Neural cell (in vitro differentiated cells): ENCODE results near the gene PPP3R1. TPM values are rescaled to one million over a fixed set of nuclear protein-coding genes. Genes with fewer than 3 reads are reported as not detected.

Experiments
- H2AFZ ChIP-seq: fragments of 200-600, 300-800 bp; sonication (generic), shearing (Covaris generic); 2 replicates; pipeline ENCODE4 v1.6.0; 2014; ENCODE audit warnings: low read depth, mild to moderate bottlenecking, antibody characterized with exemption, low read length, moderate library complexity
- H3F3A ChIP-seq: fragments of 200-600 bp; shearing (Covaris generic); 2 replicates; pipeline ENCODE4 v1.6.1; 2016; ENCODE audit warnings: mild to moderate bottlenecking, moderate library complexity, mixed read lengths, antibody characterized with exemption, low read length; ENCODE audit not compliant: insufficient read depth, poor library complexity, severe bottlenecking
- H3K27ac ChIP-seq: fragments of 200-600, 300-800 bp; sonication (generic), shearing (Covaris generic); 2 replicates; pipeline ENCODE4 v1.5.1; 2014; ENCODE audit warnings: mild to moderate bottlenecking, low read length, moderate library complexity
- H3K27me3 ChIP-seq: fragments of 300-800, 200-600 bp; sonication (generic), shearing (Covaris generic); 2 replicates; pipeline ENCODE4 v1.6.0; 2014; ENCODE audit warnings: mild to moderate bottlenecking, low read depth, low read length, moderate library complexity; ENCODE audit not compliant: insufficient read depth
- H3K36me3 ChIP-seq: fragments of 300-800, 200-600 bp; sonication (generic), shearing (Covaris generic); 2 replicates; pipeline ENCODE4 v1.5.1; 2014; ENCODE audit warnings: mild to moderate bottlenecking, antibody characterized with exemption, low read length, moderate library complexity; ENCODE audit not compliant: insufficient read depth
- H3K4me2 ChIP-seq: fragments of 300-800, 200-600 bp; sonication (generic), shearing (Covaris generic); 2 replicates; pipeline ENCODE4 v1.6.0; 2014; ENCODE audit warnings: mild to moderate bottlenecking, low read length
- H3K4me3 ChIP-seq: fragments of 300-800, 200-600 bp; sonication (generic), shearing (Covaris generic); 2 replicates; pipeline ENCODE4 v1.5.1; 2014; ENCODE audit warnings: mild to moderate bottlenecking, low read length, moderate library complexity
- H3K79me2 ChIP-seq: fragments of 200-600 bp; shearing (Covaris generic); replicated peaks from 2 replicates; pipeline ENCODE4 v1.6.0; 2014; ENCODE audit warnings: mild to moderate bottlenecking, low read length, moderate library complexity; ENCODE audit not compliant: insufficient read depth
- H3K9ac ChIP-seq: fragments of 300-800, 200-600 bp; sonication (generic), shearing (Covaris generic); 2 replicates; pipeline ENCODE4 v1.6.1; 2016; ENCODE audit warnings: mild to moderate bottlenecking, low read length, mixed read lengths
- H3K9me2 ChIP-seq: fragments of 200-600 bp; shearing (Covaris generic); 2 replicates; pipeline ENCODE4 v1.6.1; 2016; ENCODE audit warnings: mild to moderate bottlenecking, low read length, mixed read lengths; ENCODE audit not compliant: insufficient read depth
- H3K9me3 ChIP-seq: fragments of 200-600, 300-800 bp; sonication (generic), shearing (Covaris generic); 2 replicates; pipeline ENCODE4 v1.6.1; 2016; ENCODE audit warnings: mild to moderate bottlenecking, mixed run types, low read length, moderate library complexity, mixed read lengths
- H4K20me1 ChIP-seq: fragments of 200-600 bp; shearing (Covaris generic); 2 replicates; pipeline ENCODE4 v1.6.1; 2016; ENCODE audit warnings: mild to moderate bottlenecking, mixed run types; ENCODE audit not compliant: insufficient read depth
- CTCF ChIP-seq: fragments of 450-650 bp; IDR thresholded peaks from 2 replicates; pipeline ENCODE4 v1.5.1; 2014; ENCODE audit warnings: antibody characterized with exemption, mild to moderate bottlenecking, moderate library complexity; ENCODE audit not compliant: poor library complexity, severe bottlenecking
- EP300 ChIP-seq: fragments of 450-650 bp; conservative IDR thresholded peaks from 2 replicates; pipeline ENCODE4 v1.6.1; 2014; ENCODE audit warnings: antibody characterized with exemption, mild to moderate bottlenecking, moderate library complexity; ENCODE audit not compliant: poor library complexity, severe bottlenecking
- EZH2 ChIP-seq: fragments of 200-600, 300-800 bp; shearing (Covaris generic), sonication (generic); IDR thresholded peaks from 2 replicates; pipeline ENCODE4 v1.6.1; 2014; ENCODE audit warnings: antibody characterized with exemption, low read length, borderline replicate concordance, mild to moderate bottlenecking; ENCODE audit not compliant: insufficient read depth, poor library complexity, severe bottlenecking
- MXI1 ChIP-seq: fragments of 450-650 bp; conservative IDR thresholded peaks from 2 replicates; pipeline ENCODE4 v1.6.1; 2014; ENCODE audit warnings: antibody characterized with exemption, mild to moderate bottlenecking; ENCODE audit not compliant: poor library complexity, severe bottlenecking
- POLR2AphosphoS5 ChIP-seq: IDR thresholded peaks from 2 replicates; pipeline ENCODE4 v1.6.1; 2012
- RAD21 ChIP-seq: fragments of 450-650 bp; conservative IDR thresholded peaks from 2 replicates; pipeline ENCODE4 v1.6.1; 2014; ENCODE audit warnings: antibody characterized with exemption, mild to moderate bottlenecking, moderate library complexity
- SMC3 ChIP-seq: fragments of 450-650 bp; conservative IDR thresholded peaks from 2 replicates; pipeline ENCODE4 v1.6.1; 2014; ENCODE audit warnings: antibody characterized with exemption, mild to moderate bottlenecking, moderate library complexity; ENCODE audit not compliant: poor library complexity
- TAF1 ChIP-seq: IDR thresholded peaks from 2 replicates; pipeline ENCODE4 v1.6.1; 2012; ENCODE audit warnings: low read depth
- polyA plus RNA-seq: library from polyadenylated mRNA; depleted of rRNA; stranded (reverse); fragments of >200 nt; gene quantifications from 2 replicates; pipeline ENCODE4 v1.2.3, GENCODE V29; 2014
- TF ChIP-seq, protein P1 (sequence below): IDR thresholded peaks from 2 replicates; pipeline ENCODE4 v1.6.1; 2012; ENCODE audit warnings: borderline replicate concordance

Gene PPP3R1
- polyA plus RNA-seq, 1 donor from 2014 or later, result 45.3 TPM

GRCh38 chr2:68263632-68264031 is 11.3 kb upstream of the PPP3R1 start:
- Histone ChIP-seq H3K4me2 (no peak overlapping the region), H2AFZ (no peak overlapping the region), H3K9ac (no peak overlapping the region), H4K20me1 (no peaks in the 10 kb centered on the region), H3K27ac (no peak overlapping the region), H3K27me3 (no peaks in the 10 kb centered on the region), H3K79me2 (no peaks in the 10 kb centered on the region), H3K36me3 (no peaks in the 10 kb centered on the region), H3F3A (no peaks in the 10 kb centered on the region), H3K9me2 (no peaks in the 10 kb centered on the region), H3K4me3 (no peak overlapping the region), H3K9me3 (no peaks in the 10 kb centered on the region)
- TF ChIP-seq RAD21 (no peak), SMC3 (no peak), CTCF (no peak)

GRCh38 chr2:68258851-68259250 is 6.5 kb upstream of the PPP3R1 start:
- Histone ChIP-seq H3K27ac (no peak overlapping the region), H2AFZ (no peak overlapping the region)

More at GRCh38 chr2:68258851-68259250, 6.5 kb upstream of the PPP3R1 start:
- Histone ChIP-seq H3K36me3 (no peaks in the 10 kb centered on the region), H3K27me3 (no peaks in the 10 kb centered on the region), H3K9ac (no peak overlapping the region), H3K4me3 (no peak overlapping the region), H3K4me2 (no peak overlapping the region), H3K79me2 (peaks cover 9% of the 10 kb centered on the region), H3F3A (no peaks in the 10 kb centered on the region), H3K9me3 (no peaks in the 10 kb centered on the region), H3K9me2 (no peaks in the 10 kb centered on the region), H4K20me1 (no peaks in the 10 kb centered on the region)
- TF ChIP-seq TAF1 (no peak), RAD21 (no peak), SMC3 (no peak), MXI1 (no peak), CTCF (no peak), EP300 (no peak), POLR2AphosphoS5 (no peak), EZH2 (no peak)
- TF ChIP-seq, protein P1, sequence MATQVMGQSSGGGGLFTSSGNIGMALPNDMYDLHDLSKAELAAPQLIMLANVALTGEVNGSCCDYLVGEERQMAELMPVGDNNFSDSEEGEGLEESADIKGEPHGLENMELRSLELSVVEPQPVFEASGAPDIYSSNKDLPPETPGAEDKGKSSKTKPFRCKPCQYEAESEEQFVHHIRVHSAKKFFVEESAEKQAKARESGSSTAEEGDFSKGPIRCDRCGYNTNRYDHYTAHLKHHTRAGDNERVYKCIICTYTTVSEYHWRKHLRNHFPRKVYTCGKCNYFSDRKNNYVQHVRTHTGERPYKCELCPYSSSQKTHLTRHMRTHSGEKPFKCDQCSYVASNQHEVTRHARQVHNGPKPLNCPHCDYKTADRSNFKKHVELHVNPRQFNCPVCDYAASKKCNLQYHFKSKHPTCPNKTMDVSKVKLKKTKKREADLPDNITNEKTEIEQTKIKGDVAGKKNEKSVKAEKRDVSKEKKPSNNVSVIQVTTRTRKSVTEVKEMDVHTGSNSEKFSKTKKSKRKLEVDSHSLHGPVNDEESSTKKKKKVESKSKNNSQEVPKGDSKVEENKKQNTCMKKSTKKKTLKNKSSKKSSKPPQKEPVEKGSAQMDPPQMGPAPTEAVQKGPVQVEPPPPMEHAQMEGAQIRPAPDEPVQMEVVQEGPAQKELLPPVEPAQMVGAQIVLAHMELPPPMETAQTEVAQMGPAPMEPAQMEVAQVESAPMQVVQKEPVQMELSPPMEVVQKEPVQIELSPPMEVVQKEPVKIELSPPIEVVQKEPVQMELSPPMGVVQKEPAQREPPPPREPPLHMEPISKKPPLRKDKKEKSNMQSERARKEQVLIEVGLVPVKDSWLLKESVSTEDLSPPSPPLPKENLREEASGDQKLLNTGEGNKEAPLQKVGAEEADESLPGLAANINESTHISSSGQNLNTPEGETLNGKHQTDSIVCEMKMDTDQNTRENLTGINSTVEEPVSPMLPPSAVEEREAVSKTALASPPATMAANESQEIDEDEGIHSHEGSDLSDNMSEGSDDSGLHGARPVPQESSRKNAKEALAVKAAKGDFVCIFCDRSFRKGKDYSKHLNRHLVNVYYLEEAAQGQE, result no peak
